ENCODE data around the gene TMEM182. TPM values are rescaled to one million over a fixed set of nuclear protein-coding genes. Genes with fewer than 3 reads are reported as not detected.

TMEM182 gene
- total and polyA plus RNA-seq, 2 of the 4 experiments (the other 2 are of a cell fraction), result 1.3 to 1.4 TPM

- Histone ChIP-seq H3K79me1 (ENCODE audit: low read depth in 1 of 2, low read length in 2 of 2) (no peaks in the 10 kb centered on the region), H3K4me1 (ENCODE audit: control insufficient read depth, insufficient read depth, low read length) (no peaks in the 10 kb centered on the region), H2AK9ac (replicated peaks; ENCODE audit: low read depth, low read length, poor library complexity) (no peak overlapping the region), H2AFZ (replicated peaks; ENCODE audit: low read length, poor library complexity) (no peak overlapping the region), H3K4ac (ENCODE audit: low read depth, low read length) (no peak overlapping the region), H3K4me2 (ENCODE audit: low read depth, low read length) (no peak overlapping the region), H3K23ac (ENCODE audit: low read depth, low read length) (no peak overlapping the region), H3K36me3 (ENCODE audit: control insufficient read depth, insufficient read depth, low read length) (no peaks in the 10 kb centered on the region), H3K9me1 (ENCODE audit: insufficient read depth, low read length) (no peaks in the 10 kb centered on the region), H3K18ac (ENCODE audit: low read depth, low read length) (no peak overlapping the region), H2BK20ac (ENCODE audit: low read depth, low read length) (no peak overlapping the region), H3K14ac (replicated peaks; ENCODE audit: low read depth, low read length) (no peak overlapping the region), H3K27ac (ENCODE audit: insufficient read depth, low read length) (no peak overlapping the region), H4K91ac (ENCODE audit: insufficient read depth, low read depth, low read length) (no peak overlapping the region), H4K8ac (ENCODE audit: low read depth in 2 of 2, low read length in 2 of 2) (no peak overlapping the region), H2BK15ac (ENCODE audit: low read depth, low read length) (no peak overlapping the region), H4K20me1 (ENCODE audit: insufficient read depth, low read length) (no peaks in the 10 kb centered on the region), H3K27me3 (ENCODE audit: control insufficient read depth, insufficient read depth, low read length) (0 out of 2 replicates have a peak, but pooled peaks cover 1% of the 10 kb centered on the region), H3K56ac (ENCODE audit: extremely low read depth, insufficient read depth, low read length) (no peak overlapping the region), H2BK5ac (ENCODE audit: low read depth, low read length, poor library complexity, severe bottlenecking) (no peak overlapping the region), H2AK5ac (ENCODE audit: low read depth, low read length) (no peak overlapping the region), H2BK120ac (ENCODE audit: low read depth, low read length) (no peak overlapping the region), H3K9ac (ENCODE audit: low read depth, low read length) (no peak overlapping the region), H3K4me3 (ENCODE audit: insufficient read depth, low read depth, low read length) (no peak overlapping the region), H3K9me3 (ENCODE audit: control insufficient read depth, insufficient read depth, low read length) (no peaks in the 10 kb centered on the region), H4K5ac (ENCODE audit: low read depth, low read length) (no peak overlapping the region)
- POLR2A ChIA-PET (ENCODE audit: unreplicated experiment), result no interaction called here
- dilution Hi-C loops (cut with HindIII; ENCODE audit: low sequenced_read_pairs, unreplicated experiment), result no loop called here
- 0% methylated on average over 1 of the region's 4 CpGs; no CpG with 5 or more reads in 1 of the 2 experiments for WGBS, 2 experiments (ENCODE audit: extremely low coverage in 2 of 2, insufficient read length in 1 of 2)
- CTCF ChIA-PET, result no interaction called here
- no peak for TF ChIP-seq RFX5 (IDR thresholded peaks at IDR 0.05; ENCODE audit: low read depth, low read length)
- TF ChIP-seq BHLHE40 (IDR thresholded peaks at IDR 0.05; ENCODE audit: low read depth, low read length), result no peak
- TF ChIP-seq RCOR1 (IDR thresholded peaks at IDR 0.05; ENCODE audit: insufficient replicate concordance, low read length), result no peak
- no peak for TF ChIP-seq MAFK (IDR thresholded peaks at IDR 0.05; ENCODE audit: low read depth, low read length)
- no peak for TF ChIP-seq ELK1 (IDR thresholded peaks at IDR 0.05; ENCODE audit: borderline replicate concordance, low read depth, low read length)
- no peak for TF ChIP-seq SMC3 (IDR thresholded peaks at IDR 0.05; ENCODE audit: low read depth, low read length)
- TF ChIP-seq USF2 (IDR thresholded peaks at IDR 0.05; ENCODE audit: low read depth, low read length), result no peak
- no peak for TF ChIP-seq POLR2A (IDR thresholded peaks at IDR 0.05; ENCODE audit: low read depth, low read length)
- intact Hi-C loops (cut with micrococcal nuclease), result no loop called here
- DNase-seq (no peak), ATAC-seq (ENCODE audit: low read depth) (no peak)
- in situ Hi-C loops (cut with MboI; ENCODE audit: low sequenced_read_pairs), result no loop called here
- BruUV-seq (replicated peaks), result no TSS peak
Measured at GRCh38 chr2:102843764-102844443, 82.1 kb downstream of the TMEM182 start.

Measured in IMR-90 (cell line).